HepG2 (cell line): ENCODE measurements around the gene DNMT3L. TPM values are rescaled to one million over a fixed set of nuclear protein-coding genes. Genes with fewer than 3 reads are reported as not detected.

ENCODE experiments used
- ATAC-seq: fragments of 200-7000 bp; cut with Tn5 transposase; 3 replicates; pipeline ENCODE4 v1.9.1; 2020; ENCODE audit warnings: mild to moderate bottlenecking, moderate library complexity
- BruUV-seq: library from RNA; stranded (reverse); fragments of 400-500 nt; replicated peaks from 2 replicates; lab custom pipeline; 2021; lab: Mats Ljungman, UMichigan
- CTCF ChIA-PET: fragments of 300-600 bp; formaldehyde crosslinking; extraction: SDS; loops from one replicate; lab custom pipeline; 2021; ENCODE audit warnings: low total read pairs, inconsistent platforms, low intra/inter-chr PET ratio; lab: Yijun Ruan, JAX
- POLR2A ChIA-PET: fragments of 350-600 bp; sonication (Branson Sonifier 250); formaldehyde crosslinking; loops from one replicate; lab custom pipeline; 2020; ENCODE audit warnings: antibody characterized with exemption, inconsistent platforms; lab: Yijun Ruan, JAX
- DNase-seq: peaks from one replicate; pipeline ENCODE4 v3.0.0-alpha.2; 2015; ENCODE audit warnings: low spot score
- FAIRE-seq: peaks from 3 replicates; lab custom pipeline; 2011; peaks lifted over from hg19 to GRCh38; lab: Jason Lieb, UNC
- H2AFZ ChIP-seq: one replicate; pipeline ENCODE4 v1.6.1; 2011; ENCODE audit warnings: low read length, inconsistent platforms
- H3K27ac ChIP-seq: fragments of 300-600 bp; 3 replicates; pipeline ENCODE4 v1.8.0; 2011; ENCODE audit warnings: mixed run types, mild to moderate bottlenecking, mixed read lengths, low read length, inconsistent platforms; ENCODE audit not compliant: insufficient read depth; ENCODE audit errors: extremely low read length
- H3K27me3 ChIP-seq, 2 experiments: fragments of 200-600 bp in 1 of 2; 2 replicates in 1 of 2; 3 replicates in 1 of 2; pipeline versions ENCODE4 v1.6.0 to v1.8.0; 2011; ENCODE audit warnings: low read length in 2 of 2, mild to moderate bottlenecking in 2 of 2, moderate library complexity in 2 of 2, inconsistent platforms in 1 of 2; ENCODE audit not compliant: insufficient read depth in 2 of 2, control insufficient read depth in 1 of 2
- H3K36me3 ChIP-seq, 2 experiments: fragments of 200-600 bp in 1 of 2; replicated peaks in 1 of 2; 2 replicates in 1 of 2; 3 replicates in 1 of 2; pipeline versions ENCODE4 v1.5.1 to v1.8.0; 2011; ENCODE audit warnings: low read length in 2 of 2, inconsistent platforms in 1 of 2; ENCODE audit not compliant: insufficient read depth in 2 of 2, control insufficient read depth in 1 of 2
- H3K4me1 ChIP-seq: 2 replicates; pipeline ENCODE4 v1.5.1; 2012; ENCODE audit warnings: low read length, inconsistent platforms; ENCODE audit not compliant: insufficient read depth
- H3K4me2 ChIP-seq: 2 replicates; pipeline ENCODE4 v1.6.0; 2011; ENCODE audit warnings: low read depth, low read length, inconsistent platforms
- H3K4me3 ChIP-seq, 3 experiments: fragments of 200-600 bp in 1 of 3; sonication (generic), shearing (Covaris generic) in 1 of 3; replicated peaks in 1 of 3; 2 replicates each; pipeline ENCODE4 v1.5.1; 2011 to 2016; ENCODE audit warnings: low read length in 3 of 3, inconsistent platforms in 2 of 3, low read depth in 2 of 3, mild to moderate bottlenecking in 2 of 3, control low read depth in 1 of 3, mixed read lengths in 1 of 3; ENCODE audit not compliant: insufficient read depth in 1 of 3
- H3K79me2 ChIP-seq: one replicate; pipeline ENCODE4 v1.6.1; 2011; ENCODE audit warnings: low read length, inconsistent platforms; ENCODE audit not compliant: insufficient read depth
- H3K9ac ChIP-seq: 2 replicates; pipeline ENCODE4 v1.6.0; 2011; ENCODE audit warnings: mild to moderate bottlenecking, low read depth, low read length, inconsistent platforms; ENCODE audit not compliant: insufficient read depth
- H3K9me3 ChIP-seq: 2 replicates; pipeline ENCODE4 v1.5.1; 2012; ENCODE audit warnings: mild to moderate bottlenecking, low read length
- H4K20me1 ChIP-seq: 2 replicates; pipeline ENCODE4 v1.6.0; 2011; ENCODE audit warnings: inconsistent platforms, mild to moderate bottlenecking, low read length, moderate library complexity; ENCODE audit not compliant: insufficient read depth
- ASH2L ChIP-seq: fragments of 300-600, 200-600 bp; sonication (generic); IDR thresholded peaks from 2 replicates; pipeline ENCODE4 v1.7.0; 2017; ENCODE audit warnings: low read depth, mild to moderate bottlenecking, moderate library complexity, mixed read lengths, low read length; ENCODE audit not compliant: insufficient read length
- BCL6 ChIP-seq: IDR thresholded peaks from 2 replicates; pipeline ENCODE4 v1.6.1; 2016; ENCODE audit warnings: missing genetic modification reagents, missing compliant biosample characterization
- CHCHD3 ChIP-seq: sonication (generic); formaldehyde crosslinking; IDR thresholded peaks from 2 replicates; pipeline ENCODE4 v1.8.0; 2022; ENCODE audit warnings: mild to moderate bottlenecking, missing genetic modification reagents, moderate library complexity
- GPBP1L1 ChIP-seq: sonication (generic); formaldehyde crosslinking; IDR thresholded peaks from 2 replicates; pipeline ENCODE4 v1.5.0; 2020; ENCODE audit warnings: mild to moderate bottlenecking, missing genetic modification reagents
- HOXA7 ChIP-seq: sonication (generic); formaldehyde crosslinking; IDR thresholded peaks from 2 replicates; pipeline ENCODE4 v1.8.1; 2022; ENCODE audit warnings: mild to moderate bottlenecking, missing genetic modification reagents, moderate library complexity
- KDM5A ChIP-seq: fragments of 200-600 bp; sonication (generic); IDR thresholded peaks from 2 replicates; pipeline ENCODE4 v1.7.0; 2018; ENCODE audit warnings: antibody characterized with exemption, mild to moderate bottlenecking, low read length, borderline replicate concordance
- MEF2D ChIP-seq: sonication (generic); formaldehyde crosslinking; IDR thresholded peaks from 2 replicates; pipeline ENCODE4 v1.5.1; 2020; ENCODE audit warnings: mild to moderate bottlenecking, missing genetic modification reagents
- PRMT3 ChIP-seq: sonication (generic); formaldehyde crosslinking; IDR thresholded peaks from 2 replicates; pipeline ENCODE4 v1.8.1; 2022; ENCODE audit warnings: low read depth, mild to moderate bottlenecking, moderate library complexity, missing genetic modification reagents, borderline replicate concordance
- RAD21 ChIP-seq: fragments of 450-650 bp; formaldehyde crosslinking; IDR thresholded peaks from 2 replicates; pipeline ENCODE4 v1.5.0; 2020; ENCODE audit warnings: mild to moderate bottlenecking
- SMARCC2 ChIP-seq: fragments of 450-650 bp; IDR thresholded peaks from 2 replicates; pipeline ENCODE4 v1.6.1; 2017; ENCODE audit warnings: antibody characterized with exemption, mild to moderate bottlenecking
- SMC3 ChIP-seq: IDR thresholded peaks from 2 replicates; pipeline ENCODE4 v1.6.1; 2011; ENCODE audit warnings: low read length, improper control_type of control experiment
- SRSF9 ChIP-seq: fragments of 200-400 bp; formaldehyde crosslinking; IDR thresholded peaks from 2 replicates; pipeline ENCODE4 v1.6.1; 2018; ENCODE audit warnings: borderline replicate concordance, mild to moderate bottlenecking, low read depth, low read length; ENCODE audit not compliant: insufficient read depth, poor library complexity, severe bottlenecking
- SSRP1 ChIP-seq: IDR thresholded peaks from 2 replicates; pipeline ENCODE4 v1.6.1; 2016; ENCODE audit warnings: control low read depth
- STAG1 ChIP-seq: sonication (generic); formaldehyde crosslinking; IDR thresholded peaks from 2 replicates; pipeline ENCODE4 v1.4.0; 2020; ENCODE audit warnings: missing genetic modification reagents
- U2AF1 ChIP-seq: fragments of 200-400 bp; formaldehyde crosslinking; optimal IDR thresholded peaks from 2 replicates; pipeline ENCODE3; 2017; ENCODE audit warnings: mild to moderate bottlenecking, low read depth, low read length
- ZNF264 ChIP-seq: sonication (generic); formaldehyde crosslinking; IDR thresholded peaks from 2 replicates; pipeline ENCODE4 v1.4.0; 2020; ENCODE audit warnings: missing genetic modification reagents
- ZNF501 ChIP-seq: sonication (generic); formaldehyde crosslinking; IDR thresholded peaks from 2 replicates; pipeline ENCODE4 v1.5.1; 2020; ENCODE audit warnings: mild to moderate bottlenecking, moderate library complexity, missing genetic modification reagents
- WGBS: methylation state at CpG from one replicate; pipeline ENCODE4 v1.1.6; 2017; ENCODE audit warnings: low lambda C conversion rate; 5-methylcytosine and 5-hydroxymethylcytosine counted together
- in situ Hi-C: cut with HindIII; loops from 2 replicates; pipeline ENCODE4 v1.10.0; 2017; ENCODE audit warnings: low pct_unique_long_range_greater_than_20kb; ENCODE audit not compliant: extremely low pct_ligation_motif_present
- intact Hi-C: fragments of 100-400 bp; cut with micrococcal nuclease; formaldehyde crosslinking; loops from one replicate; pipeline ENCODE4 v1.10.0; 2022; ENCODE audit not compliant: unreplicated experiment
- polyA plus RNA-seq, 8 experiments: library from polyadenylated mRNA; depleted of rRNA in 3 of 8; stranded (reverse) in 7 of 8; unstranded in 1 of 8; fragments of >200 nt; fragmentation: Illumina TruSeq in 4 of 8; extraction: Trizol in 4 of 8; gene quantifications; 2 replicates each; pipeline versions ENCODE4 v1.2.1 to v1.2.3, GENCODE V29; 2011 to 2016; ENCODE audit warnings: low read depth in 4 of 8, missing spikeins in 1 of 8, mixed read lengths in 1 of 8; ENCODE audit not compliant: insufficient read depth in 1 of 8
- total RNA-seq, 5 experiments: library from RNA; depleted of rRNA; stranded (reverse); fragments of >200 nt; fragmentation: Illumina TruSeq; extraction: Trizol; gene quantifications; 2 replicates each; pipeline ENCODE4 v1.2.3, GENCODE V29; 2016; ENCODE audit warnings: low read depth in 1 of 5
- TF ChIP-seq, protein P1 (sequence below): sonication (generic); formaldehyde crosslinking; IDR thresholded peaks from 2 replicates; pipeline ENCODE4 v1.5.0; 2020; ENCODE audit warnings: mild to moderate bottlenecking, missing genetic modification reagents, moderate library complexity

Gene DNMT3L
- total and polyA plus RNA-seq, 2 of the 13 experiments (the other 11 are each of a cell fraction or from before 2014, with no cell fraction given), result 0.75 to 1.7 TPM

DNA sequence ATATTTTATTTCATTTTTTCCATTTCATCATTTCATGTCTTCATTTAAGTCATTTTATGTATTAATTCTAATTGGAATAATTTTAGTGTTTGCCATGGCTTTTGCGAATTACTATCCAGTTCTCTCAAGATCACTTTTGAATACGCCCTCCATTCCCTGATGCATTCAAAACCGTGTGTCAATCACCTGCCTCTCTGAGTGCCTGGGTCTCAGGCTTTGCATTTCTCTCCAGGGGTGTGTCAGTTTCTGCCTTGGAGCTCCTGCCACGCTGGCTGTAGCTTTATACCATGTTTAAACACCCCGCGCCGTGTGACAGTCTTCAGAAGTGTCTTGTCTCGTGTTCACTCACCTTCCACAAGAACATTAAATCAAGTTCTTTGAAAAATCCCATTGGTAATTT lies 7.4 kb upstream of the DNMT3L start:
- BruUV-seq, result no TSS peak
- 53% methylated on average over 8 of the region's 8 CpGs for WGBS
- Histone ChIP-seq H3K4me2 (no peak overlapping the region), H2AFZ (no peak overlapping the region), H4K20me1 (no peaks in the 10 kb centered on the region), H3K9me3 (no peaks in the 10 kb centered on the region), H3K4me1 (peaks cover 18% of the 10 kb centered on the region), H3K79me2 (no peaks in the 10 kb centered on the region), H3K36me3 (no peaks in the 10 kb centered on the region), H3K9ac (no peak overlapping the region), H3K27me3 (peaks cover 0 to 1% of the 10 kb centered on the region in 2 experiments; a peak in 1 of 5 replicates), H3K27ac (no peak overlapping the region), H3K4me3 (no peak overlapping the region)
- DNase-seq, result no peak
- no peak for FAIRE-seq
- ChIA-PET POLR2A (no interaction called here), CTCF (no interaction called here)
- in situ Hi-C loops, result no loop called here
- intact Hi-C loops, result no loop called here
- ATAC-seq, result no peak
- TF ChIP-seq KDM5A (no peak), ASH2L (no peak), ZNF264 (CRISPR knock-in tag) (no peak), U2AF1 (no peak), HOXA7 (CRISPR knock-in tag) (no peak), BCL6 (CRISPR knock-in tag) (no peak), MEF2D (CRISPR knock-in tag) (no peak), SSRP1 (no peak), PRMT3 (no peak), SMARCC2 (no peak)

- POLR2A ChIA-PET, result no interaction called here
- no peak for TF ChIP-seq GPBP1L1 (CRISPR knock-in tag)
- peak; percentile 61 for TF ChIP-seq ZNF501 (CRISPR knock-in tag)
- TF ChIP-seq RAD21 (CRISPR knock-in tag), result peak; percentile 82
- TF ChIP-seq SRSF9, result no peak
- peak; percentile 70 for TF ChIP-seq STAG1
- TF ChIP-seq SMC3, result peak; percentile 60
- TF ChIP-seq CHCHD3 (CRISPR knock-in tag), result no peak
- TF ChIP-seq, protein P1, sequence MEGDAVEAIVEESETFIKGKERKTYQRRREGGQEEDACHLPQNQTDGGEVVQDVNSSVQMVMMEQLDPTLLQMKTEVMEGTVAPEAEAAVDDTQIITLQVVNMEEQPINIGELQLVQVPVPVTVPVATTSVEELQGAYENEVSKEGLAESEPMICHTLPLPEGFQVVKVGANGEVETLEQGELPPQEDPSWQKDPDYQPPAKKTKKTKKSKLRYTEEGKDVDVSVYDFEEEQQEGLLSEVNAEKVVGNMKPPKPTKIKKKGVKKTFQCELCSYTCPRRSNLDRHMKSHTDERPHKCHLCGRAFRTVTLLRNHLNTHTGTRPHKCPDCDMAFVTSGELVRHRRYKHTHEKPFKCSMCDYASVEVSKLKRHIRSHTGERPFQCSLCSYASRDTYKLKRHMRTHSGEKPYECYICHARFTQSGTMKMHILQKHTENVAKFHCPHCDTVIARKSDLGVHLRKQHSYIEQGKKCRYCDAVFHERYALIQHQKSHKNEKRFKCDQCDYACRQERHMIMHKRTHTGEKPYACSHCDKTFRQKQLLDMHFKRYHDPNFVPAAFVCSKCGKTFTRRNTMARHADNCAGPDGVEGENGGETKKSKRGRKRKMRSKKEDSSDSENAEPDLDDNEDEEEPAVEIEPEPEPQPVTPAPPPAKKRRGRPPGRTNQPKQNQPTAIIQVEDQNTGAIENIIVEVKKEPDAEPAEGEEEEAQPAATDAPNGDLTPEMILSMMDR (CRISPR knock-in tag), result peak; percentile 76
- CTCF ChIA-PET, result no interaction called here
- intact Hi-C loops, result no loop called here
- no peak for FAIRE-seq
- 38% methylated on average over 17 of the region's 19 CpGs for WGBS
- no peak overlapping the region for H3K9ac ChIP-seq
- H2AFZ ChIP-seq, result no peak overlapping the region
- no peak overlapping the region for H3K27ac ChIP-seq
- H3K9me3 ChIP-seq, result no peaks in the 10 kb centered on the region
- no peaks in the 10 kb centered on the region for H3K36me3 ChIP-seq
- H3K4me1 ChIP-seq, result peaks cover 25% of the 10 kb centered on the region
- peak; percentile 35 for DNase-seq
- BruUV-seq, result no TSS peak
- in situ Hi-C loops, result no loop called here
- H4K20me1 ChIP-seq, result no peaks in the 10 kb centered on the region
- no peaks in the 10 kb centered on the region for H3K79me2 ChIP-seq
- no peak overlapping the region; a peak in 1 of 6 replicates for H3K4me3 ChIP-seq
- H3K4me2 ChIP-seq, result peak overlapping the region; percentile 42
- ATAC-seq, result peak; percentile 87
- H3K27me3 ChIP-seq, result peaks cover 1 to 7% of the 10 kb centered on the region in 2 experiments; a peak in 1 of 5 replicates
Measured at GRCh38 chr21:44267655-44268142, 6.0 kb upstream of the DNMT3L start.
